Amygdala (tissue), 56 donors: ENCODE measurements around the gene PRKCD.

Source experiments
- DNase-seq, 56 donors: peaks; one replicate each; lab custom pipeline; 2025; lab: John Stamatoyannopoulos, UW

The PRKCD gene

DNA sequence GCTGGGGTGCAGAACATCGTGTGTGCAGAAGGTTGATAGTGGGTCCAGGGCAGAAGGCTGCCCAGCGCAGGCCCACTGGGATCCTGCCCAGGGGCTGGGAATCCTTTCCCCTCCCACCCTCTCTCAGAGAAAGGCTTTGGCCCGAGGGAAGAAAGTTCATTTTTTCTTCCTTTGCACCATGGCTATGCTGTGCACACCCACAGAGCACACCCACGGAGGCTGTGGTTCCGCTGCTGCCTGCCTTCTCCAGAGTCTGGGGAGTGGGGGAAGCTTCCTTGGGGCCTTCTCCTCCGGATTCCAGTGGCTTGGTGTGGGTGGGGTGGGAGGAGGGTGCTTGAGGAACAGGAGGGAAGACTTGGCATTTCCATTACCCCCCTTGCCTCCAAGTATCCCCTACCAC is 7.0 kb upstream of the PRKCD start:
- DNase-seq: no peak

DNA sequence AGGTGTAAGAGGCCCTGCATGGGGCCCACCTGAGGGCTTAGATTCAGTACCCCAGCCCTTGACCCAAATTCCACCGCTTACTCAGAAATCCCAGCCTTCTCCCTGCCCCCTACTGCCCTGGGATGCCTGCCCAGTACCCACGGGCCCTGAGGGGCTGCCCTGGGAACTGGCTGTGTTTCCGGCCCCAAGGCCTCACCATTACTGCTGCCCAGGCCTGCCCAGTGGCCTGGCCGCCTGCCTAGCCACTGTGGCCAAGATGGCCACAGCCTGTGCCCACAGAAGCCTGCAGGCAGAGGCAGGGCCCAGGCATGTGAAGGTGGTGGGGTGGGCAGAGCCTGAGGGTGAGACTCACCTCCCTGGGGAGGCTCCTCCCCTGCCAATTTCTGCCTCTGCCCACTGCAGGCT is 6.1 kb upstream of the PRKCD start:
- DNase-seq: peak in 18 of 56 donors; percentile 12 to 67 (median 44)

DNA sequence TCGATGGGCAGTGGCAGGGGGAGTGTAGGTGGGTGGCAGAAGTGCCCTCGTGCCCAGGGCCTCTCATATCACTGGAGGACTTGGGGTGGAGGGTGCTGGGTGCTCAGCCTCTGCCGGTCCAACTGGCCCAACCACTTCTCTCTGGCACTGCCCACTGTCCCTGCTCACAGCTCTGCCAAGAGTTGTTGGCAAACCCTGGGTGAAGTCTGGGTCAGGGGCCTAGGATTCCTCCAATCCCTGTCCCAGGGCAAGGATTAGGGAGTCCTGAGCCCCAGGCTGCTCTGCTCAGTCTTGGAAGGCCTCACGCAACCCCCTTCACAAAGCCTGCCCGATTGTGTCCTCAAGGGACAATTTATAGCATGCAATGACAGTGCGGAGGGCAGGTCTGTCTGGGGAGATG is 5.2 kb upstream of the PRKCD start:
- DNase-seq: peak in 7 of 56 donors; percentile 16 to 35 (median 31)

- DNase-seq: peak in 1 of 56 donors; percentile 21
These were observed 4.6 kb upstream of the PRKCD start for GRCh38 chr3:53156368-53156834.

GRCh38 chr3:53157974-53158580 is 2.9 kb upstream of the PRKCD start:
- DNase-seq: no peak

GRCh38 chr3:53158765-53159155 is 2.2 kb upstream of the PRKCD start:
- DNase-seq: no peak

DNA sequence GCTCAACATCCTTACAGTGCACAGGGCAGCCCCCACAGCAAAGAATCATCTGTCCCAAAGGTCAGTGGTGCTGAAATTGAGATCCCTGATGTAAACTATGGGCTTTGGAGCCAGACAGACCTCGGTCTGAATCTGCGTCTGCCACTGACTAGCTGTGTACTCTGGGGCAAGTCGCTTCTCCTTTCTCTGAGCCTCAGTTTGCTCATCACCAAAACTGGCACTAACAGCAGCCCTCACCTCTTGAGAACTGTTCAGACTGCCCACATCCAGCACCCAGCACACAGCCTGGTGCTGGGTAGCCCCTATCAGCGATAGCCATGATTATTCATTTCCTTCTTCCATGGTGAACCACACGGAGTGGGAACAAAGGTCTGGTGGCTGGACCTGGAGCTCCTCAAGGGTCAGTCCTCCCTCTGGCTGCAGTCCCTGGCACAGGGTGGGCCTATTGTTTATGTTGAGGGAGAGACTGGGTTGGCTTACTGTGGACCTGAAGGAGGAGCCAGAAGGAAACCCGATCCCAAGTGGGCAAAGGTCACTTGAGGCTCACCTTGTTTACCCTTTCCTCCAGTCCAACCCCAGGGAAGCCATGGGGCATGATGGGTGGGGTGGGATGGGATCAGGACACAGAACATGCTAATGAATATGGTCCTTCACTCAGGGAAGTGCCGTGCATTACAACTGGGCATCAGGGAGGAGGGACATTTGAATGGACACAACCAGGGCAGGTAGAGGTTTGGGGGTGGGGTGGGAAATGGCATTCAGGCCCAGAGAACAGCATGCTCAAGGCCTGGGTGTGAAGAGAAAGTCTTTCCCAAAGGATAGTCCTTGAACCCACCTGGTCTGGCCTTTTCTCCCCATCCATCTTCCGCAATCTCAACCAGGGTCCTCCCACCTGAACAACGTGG is 1.6 kb upstream of the PRKCD start:
- no peak for DNase-seq

DNA sequence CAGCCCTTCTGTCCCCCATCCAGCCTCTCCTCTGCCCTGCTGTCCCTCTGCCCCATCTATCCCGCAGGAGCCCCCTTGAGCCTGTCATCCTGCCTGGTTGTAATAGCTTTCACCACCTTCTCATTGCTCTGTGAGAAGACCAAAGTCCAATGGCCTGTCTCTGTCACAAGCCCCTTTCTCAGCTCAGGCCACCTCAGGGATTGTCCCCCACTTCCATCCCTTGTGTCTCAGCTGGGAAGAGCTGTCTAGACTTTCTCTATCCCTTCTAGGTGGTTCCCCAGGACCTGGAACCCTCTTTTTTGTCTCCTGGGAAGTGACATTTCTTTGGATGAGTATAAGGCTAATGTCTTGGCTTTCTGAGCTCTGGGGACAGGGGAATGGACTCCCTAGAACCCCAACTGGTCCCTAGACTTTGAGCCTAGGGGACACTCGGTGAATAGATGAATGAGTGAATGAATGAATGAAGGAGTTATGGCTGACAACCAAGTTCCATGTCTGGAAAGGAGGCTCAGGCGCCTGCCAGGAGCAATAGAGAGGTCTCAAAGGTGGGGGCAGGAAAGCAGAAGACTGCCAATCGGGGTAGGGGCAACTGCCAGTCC is 849 bp upstream of the PRKCD start:
- no peak for DNase-seq

- no peak for DNase-seq
These were observed 426 bp downstream of the PRKCD start for GRCh38 chr3:53161450-53161819.

GRCh38 chr3:53161820-53162671 is 1.0 kb downstream of the PRKCD start:
- peak in 1 of 56 donors; percentile 28 for DNase-seq

DNA sequence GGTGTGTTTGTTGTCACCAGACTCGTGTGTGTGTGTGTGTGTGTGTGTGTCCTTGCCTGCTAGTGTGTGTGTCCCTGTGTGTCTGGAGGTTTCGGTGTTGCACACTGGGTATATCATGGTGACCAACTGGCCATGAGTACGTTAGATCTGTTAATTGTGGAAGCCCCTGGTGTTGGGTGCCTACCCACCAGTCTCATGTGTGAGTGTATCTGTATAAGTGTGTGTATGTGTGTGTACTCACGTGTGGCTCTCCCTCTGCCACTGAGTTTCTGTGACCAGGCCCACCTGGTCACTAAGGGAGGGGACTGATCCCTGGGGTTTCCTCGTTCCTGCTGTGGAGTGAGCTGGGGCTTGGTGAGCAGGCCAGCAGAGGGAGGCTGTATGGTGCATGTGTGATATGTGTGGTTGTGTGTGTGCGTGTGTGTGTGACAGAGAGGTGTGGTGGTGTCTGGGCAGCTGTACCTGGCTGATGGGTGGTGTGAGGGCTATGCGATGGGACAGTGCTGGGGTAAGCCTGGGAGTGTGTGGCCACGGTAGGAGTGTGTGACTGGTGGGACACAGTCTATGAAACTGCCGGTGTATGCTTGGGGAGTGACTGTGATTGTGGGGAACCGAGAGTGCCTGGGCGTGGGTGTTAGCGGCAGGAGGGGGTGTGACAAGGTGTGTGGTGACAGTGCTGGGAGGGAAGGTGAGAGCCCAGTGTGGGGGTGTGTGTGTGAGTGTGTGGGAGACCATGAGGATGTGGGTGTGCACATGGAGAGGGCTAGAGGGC is 1.8 kb downstream of the PRKCD start:
- no peak for DNase-seq

DNA sequence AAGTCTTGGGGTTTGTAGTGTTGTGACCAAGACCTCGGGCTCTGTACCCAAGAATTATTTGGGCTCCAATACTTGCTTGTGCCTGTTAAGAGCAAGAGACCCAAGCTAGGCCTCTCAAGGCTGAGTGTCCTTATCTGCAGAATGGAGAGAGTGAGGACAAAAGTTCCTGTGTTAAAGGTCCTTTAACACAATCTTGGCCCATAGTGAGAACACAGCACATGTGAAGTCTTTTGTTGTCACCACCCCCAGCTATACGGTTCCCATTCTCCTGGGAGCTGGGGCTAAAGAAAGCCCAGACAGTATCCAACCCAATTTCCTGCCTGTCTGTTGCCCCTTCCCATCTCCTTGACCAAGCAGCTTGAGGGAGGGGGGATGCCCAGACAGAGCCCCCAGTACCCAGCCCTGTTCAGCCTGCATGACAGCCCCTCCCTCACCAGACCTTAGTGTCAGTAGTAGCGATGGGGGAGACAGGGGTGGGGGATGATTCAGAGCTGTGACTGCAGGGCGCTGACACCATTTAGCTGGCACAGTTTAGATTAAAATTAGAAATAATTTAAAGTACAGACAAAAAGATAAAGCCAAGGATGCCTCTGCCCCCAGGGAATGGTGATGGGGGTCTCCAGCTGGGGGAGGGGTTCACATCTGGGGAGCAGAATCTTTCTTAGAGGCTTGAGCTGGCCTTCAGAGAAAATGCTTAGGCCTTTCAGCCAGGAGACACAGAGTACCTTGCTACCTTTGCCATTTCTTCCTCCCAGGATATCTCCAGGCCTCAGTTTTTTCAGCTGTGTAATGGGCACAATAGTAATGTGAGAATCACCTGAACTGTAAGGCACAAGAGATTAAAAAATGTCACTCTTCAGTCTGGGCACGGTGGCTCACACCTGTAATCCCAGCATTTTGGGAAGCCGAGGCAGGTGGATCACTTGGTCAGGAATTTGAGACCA is 2.7 kb downstream of the PRKCD start:
- DNase-seq: no peak

DNA sequence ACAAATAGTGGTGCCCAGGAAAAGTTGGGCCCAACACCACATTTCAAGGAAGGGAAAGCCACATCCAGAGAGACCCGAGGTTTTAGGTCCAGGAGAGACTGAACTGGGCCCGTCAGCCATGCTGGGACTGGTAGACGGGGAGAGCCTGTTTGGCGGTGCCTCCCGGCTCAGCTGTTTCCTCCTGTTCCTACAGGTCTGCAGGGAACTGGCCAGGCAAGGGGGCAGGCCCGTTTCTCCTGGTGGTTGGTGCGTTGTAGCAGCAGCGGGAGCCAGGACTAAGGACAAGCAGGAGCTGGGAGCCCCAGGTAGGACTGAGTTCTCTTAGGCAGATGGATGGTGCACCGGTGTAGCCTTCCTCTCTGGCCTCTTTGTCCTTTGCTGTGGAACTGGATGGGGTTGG is 3.9 kb downstream of the PRKCD start:
- no peak for DNase-seq

GRCh38 chr3:53166206-53166605 is 5.2 kb downstream of the PRKCD start:
- DNase-seq: no peak

DNA sequence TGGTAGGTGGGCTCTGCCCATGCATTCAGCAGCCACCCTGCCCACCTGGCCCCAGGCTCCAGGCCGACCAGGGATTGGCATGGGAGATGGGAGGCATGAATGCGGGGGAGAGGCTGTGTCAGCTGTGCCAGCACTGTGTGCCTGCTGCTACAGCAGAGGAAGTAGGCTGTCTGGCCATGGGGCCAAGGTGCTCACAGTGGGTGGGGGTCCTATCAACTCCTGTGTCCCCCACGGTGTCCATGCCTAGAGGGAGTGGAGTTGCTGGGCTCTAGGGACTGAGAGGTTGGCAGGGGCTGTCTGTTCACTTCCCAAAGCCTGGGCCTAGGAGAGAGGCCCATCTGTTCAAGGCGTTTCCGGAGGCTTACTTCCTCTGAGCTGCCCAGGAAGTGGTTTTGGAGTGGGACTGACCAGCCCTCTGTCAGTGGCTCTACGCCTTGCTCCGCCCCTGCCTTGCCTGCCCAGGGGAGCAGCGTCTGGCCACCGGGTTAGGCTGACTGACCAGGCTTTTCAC is 5.8 kb downstream of the PRKCD start:
- peak in 28 of 56 donors; percentile 13 to 66 (median 35) for DNase-seq

- peak in 1 of 56 donors; percentile 19 for DNase-seq
These were observed 6.6 kb downstream of the PRKCD start for GRCh38 chr3:53167418-53168174.

GRCh38 chr3:53168175-53168923 is 7.3 kb downstream of the PRKCD start:
- no peak for DNase-seq
